ENCODE results near the gene SEMA6D.

GRCh38 chr15:47742742-47743141 is 25.4 kb downstream of the SEMA6D start:
- no peak for TF ChIP-seq CTCF (IDR thresholded peaks at IDR 0.05)
- no peak for TF ChIP-seq POLR2A (IDR thresholded peaks at IDR 0.05)
- TF ChIP-seq EP300 (IDR thresholded peaks at IDR 0.05) = no peak
- no peak for TF ChIP-seq POLR2AphosphoS5 (IDR thresholded peaks at IDR 0.05)
